GM12892 (cell line): ENCODE measurements around the gene CMIP.

ENCODE experiments used
- DNase-seq: peaks from one replicate; pipeline ENCODE4 v3.0.0; 2011; ENCODE audit not compliant: insufficient read length
- FAIRE-seq: peaks from 2 replicates; lab custom pipeline; 2011; peaks lifted over from hg19 to GRCh38; lab: Jason Lieb, UNC
- POLR2A ChIP-seq: IDR thresholded peaks from 2 replicates; pipeline ENCODE4 v1.6.1; 2011; ENCODE audit warnings: low read depth, low read length, control low read depth
- POLR2AphosphoS5 ChIP-seq: IDR thresholded peaks from 2 replicates; pipeline ENCODE4 v1.6.1; 2011; ENCODE audit warnings: low read depth, low read length, control low read depth
- TAF1 ChIP-seq: IDR thresholded peaks from 2 replicates; pipeline ENCODE4 v1.6.1; 2011; ENCODE audit warnings: low read depth, mild to moderate bottlenecking, control low read depth, low read length, borderline replicate concordance

CMIP gene

DNA sequence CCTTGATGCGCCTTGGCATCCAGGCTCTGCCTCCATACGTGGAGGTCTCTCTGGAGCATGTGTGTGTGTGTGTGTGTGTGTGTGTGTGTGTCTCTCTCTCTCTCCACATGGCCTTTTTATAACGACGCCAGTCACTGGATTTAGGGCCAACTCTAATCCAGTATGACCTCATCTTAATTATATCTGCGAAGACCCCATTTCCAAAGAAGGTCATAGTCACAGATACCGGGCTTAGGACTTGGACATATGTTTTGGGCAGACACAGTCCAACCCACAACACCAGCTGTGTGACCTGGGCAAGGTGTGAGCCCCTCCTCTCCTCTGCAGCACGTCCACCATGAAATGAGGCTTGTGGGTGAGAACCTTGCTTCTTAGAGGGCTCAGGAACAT lies 196.1 kb downstream of the CMIP start:
- DNase-seq = no peak
- no peak for TF ChIP-seq POLR2AphosphoS5
- TF ChIP-seq TAF1 = no peak
- no peak for TF ChIP-seq POLR2A
- no peak for FAIRE-seq

DNA sequence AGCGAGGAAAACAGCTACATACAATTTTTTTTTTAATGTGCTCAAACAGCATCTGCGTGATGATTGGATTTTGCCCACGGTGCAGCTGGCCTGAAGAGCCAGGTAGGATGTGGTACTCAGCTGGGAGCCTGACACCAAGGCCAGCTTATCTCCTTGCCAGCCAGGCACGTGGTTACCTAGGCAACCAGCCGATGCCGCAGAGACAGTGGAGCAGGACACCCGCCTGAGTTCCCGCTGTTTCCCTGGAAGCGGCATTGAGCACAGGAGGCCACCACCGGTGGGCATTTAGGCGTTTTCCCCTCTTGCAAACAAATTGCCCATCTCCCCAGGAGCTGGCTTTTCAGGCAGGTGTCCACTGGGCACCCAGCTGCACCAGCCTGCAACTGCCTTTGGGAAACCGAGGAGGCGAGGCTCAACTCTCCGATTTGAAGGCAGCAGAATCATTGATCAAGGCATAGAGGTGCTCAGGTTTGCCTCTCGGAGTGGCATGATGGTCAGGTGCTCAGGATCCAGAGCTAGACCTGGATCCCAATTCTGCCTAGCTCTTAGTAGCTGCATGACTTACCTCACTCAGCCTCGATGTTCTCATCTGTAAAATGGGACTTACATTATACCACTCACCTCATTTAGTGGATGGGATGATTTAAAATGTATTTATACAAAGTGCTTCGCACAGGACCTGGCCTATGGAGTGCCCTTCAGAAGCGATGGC lies 196.9 kb downstream of the CMIP start:
- DNase-seq = no peak
- no peak for FAIRE-seq
- TF ChIP-seq TAF1 (no peak), POLR2AphosphoS5 (no peak), POLR2A (no peak)

DNA sequence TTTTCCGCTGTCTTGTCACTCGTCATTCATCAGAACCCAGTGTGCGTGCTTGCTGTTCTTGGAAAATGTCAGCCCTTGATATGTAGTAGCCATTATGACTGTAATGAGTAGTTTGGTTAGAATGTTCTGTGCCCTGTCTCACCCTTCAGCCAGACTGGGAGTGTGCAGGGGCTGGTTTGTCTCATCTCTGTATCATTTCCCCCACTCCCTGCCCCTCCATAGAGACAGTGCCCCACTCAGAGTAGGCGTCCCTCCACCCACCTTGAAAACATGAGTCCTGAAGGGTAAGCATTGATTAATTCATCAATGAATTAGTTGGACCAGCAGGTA lies 197.5 kb downstream of the CMIP start:
- TF ChIP-seq POLR2A = no peak
- TF ChIP-seq TAF1 = no peak
- TF ChIP-seq POLR2AphosphoS5 = no peak
- FAIRE-seq (no peak), DNase-seq (no peak)

DNA sequence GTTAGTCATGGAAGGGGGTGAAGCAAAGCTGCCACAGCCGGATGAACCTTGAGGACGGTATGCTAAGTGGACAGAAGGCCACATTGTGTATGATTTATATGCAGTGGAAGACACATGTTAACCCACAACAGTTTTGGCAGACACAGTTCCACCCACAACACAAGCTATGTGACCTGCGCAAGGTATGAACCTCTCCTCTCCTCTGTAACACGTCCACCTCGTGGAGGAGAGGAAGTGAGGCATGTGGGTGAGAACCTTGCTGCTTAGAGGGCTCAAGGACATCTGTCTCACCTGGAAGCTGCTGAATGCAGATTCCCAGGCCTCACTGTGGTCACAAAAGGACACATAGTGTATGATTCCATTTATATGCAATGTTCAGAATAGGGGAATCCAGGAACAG lies 198.3 kb downstream of the CMIP start:
- FAIRE-seq (no peak), DNase-seq (no peak)
- TF ChIP-seq TAF1 (no peak), POLR2AphosphoS5 (no peak), POLR2A (no peak)

DNA sequence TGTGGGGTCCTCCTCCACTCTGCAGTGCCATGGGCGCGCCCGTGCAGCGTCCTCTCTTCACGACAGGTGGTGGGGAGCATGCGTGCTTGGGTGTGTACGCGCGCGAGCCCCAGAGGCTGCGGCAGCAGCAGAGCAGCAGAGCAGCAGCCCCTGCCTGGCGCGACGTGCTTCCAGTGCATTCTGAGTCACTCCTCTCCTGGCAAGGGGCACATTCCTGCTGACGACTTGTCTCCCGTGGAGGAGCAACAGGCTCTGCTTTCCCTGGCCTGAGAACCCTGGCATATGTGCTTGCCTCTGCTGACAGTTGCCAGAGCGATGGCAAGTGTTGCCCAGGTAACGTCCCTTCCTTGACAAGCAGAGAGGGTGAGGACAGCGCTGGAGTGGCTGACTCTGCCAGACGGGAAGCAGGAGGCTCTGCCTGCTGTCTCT lies 200.7 kb downstream of the CMIP start:
- DNase-seq = no peak
- TF ChIP-seq POLR2AphosphoS5 = no peak
- no peak for TF ChIP-seq TAF1
- no peak for TF ChIP-seq POLR2A
- no peak for FAIRE-seq

DNA sequence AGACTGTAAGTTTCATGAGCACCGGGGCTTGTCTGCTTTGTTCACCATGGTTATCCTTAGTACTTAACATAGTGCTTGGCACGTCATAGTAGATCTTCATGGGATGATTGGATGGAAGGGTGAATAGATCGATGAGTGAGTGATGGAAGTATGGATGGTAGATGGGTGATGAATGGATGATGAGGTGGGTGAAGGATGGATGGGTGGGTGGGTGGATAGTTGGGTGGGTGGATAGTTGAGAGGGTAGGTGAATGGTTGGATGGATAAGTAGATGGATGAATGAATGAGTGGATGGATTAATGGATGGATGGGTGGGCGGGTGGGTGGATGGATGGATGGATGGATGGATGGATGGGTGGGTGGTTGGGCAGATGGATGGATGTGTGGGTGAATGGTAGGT lies 201.3 kb downstream of the CMIP start:
- no peak for DNase-seq
- FAIRE-seq = no peak
- TF ChIP-seq TAF1 (no peak), POLR2AphosphoS5 (no peak), POLR2A (no peak)

DNA sequence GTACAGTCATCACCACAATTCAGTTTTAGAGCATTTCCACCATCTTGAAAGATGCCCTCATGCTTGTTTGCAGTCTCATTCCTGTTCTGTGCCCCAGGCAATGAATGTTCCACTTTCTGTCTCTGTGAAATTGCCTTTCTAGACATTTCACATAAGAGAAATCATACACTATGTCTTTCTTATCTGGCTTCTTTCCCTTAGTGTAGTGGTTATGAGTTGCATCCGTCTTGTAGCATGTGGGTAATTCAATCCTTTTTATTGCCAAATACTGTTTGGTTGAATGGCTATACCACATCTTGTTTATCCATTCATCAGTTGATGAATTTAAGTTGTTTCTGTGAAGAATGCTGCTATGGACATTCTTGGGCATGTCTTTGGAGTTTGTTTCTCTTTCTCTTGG lies 202.0 kb downstream of the CMIP start:
- FAIRE-seq = no peak
- TF ChIP-seq POLR2A = no peak
- TF ChIP-seq POLR2AphosphoS5 = no peak
- no peak for TF ChIP-seq TAF1
- DNase-seq = no peak

DNA sequence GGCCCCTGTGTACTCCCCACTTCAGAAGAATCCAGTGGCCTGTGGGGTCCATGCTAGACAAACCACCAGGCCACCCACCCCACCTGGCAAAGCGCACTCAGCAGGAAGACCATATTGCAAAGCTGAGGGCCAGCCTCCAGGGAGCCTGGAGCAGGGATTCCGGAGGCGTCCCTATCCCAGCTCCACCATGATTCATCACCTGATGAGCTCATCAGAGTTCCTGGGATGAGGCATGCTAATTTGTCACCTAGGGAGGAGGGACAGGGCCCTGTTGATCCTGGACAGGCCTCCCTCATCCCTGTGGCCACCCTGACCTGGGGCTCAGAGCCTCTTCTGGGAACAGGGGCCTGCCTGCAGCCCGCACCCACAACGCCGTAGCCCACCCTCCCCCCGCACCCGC lies 202.9 kb downstream of the CMIP start:
- FAIRE-seq = no peak
- no peak for DNase-seq
- TF ChIP-seq TAF1 = no peak
- no peak for TF ChIP-seq POLR2A
- no peak for TF ChIP-seq POLR2AphosphoS5

DNA sequence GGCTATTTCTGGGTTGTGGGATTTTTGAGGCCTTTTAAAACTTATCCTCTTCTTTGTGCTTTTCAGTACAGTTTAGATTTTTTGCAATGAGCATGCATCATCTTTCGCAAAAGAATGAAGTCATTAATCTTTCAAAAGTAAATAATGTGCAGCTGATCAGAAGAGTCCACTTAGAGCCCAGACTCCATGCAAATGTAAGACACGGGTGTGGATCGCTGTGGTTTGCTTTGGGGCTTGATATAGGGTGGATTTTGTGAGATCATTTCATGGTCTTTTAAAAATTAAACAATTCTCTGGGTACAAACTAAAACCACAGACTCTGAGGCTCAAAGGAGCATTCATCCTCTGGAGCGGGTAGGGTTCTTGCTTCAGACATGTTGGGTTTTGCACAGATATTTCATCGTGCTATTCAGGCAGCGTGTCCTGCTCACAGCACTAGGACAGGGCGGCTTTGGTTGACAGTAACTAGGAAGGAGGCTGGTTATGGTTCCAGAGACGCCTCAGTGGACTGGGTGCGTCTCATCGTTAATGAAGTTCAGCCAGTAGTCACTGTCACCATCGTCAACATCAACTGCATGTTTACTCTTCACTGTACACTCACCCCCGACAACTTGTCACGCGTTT lies 205.1 kb downstream of the CMIP start:
- FAIRE-seq = no peak
- TF ChIP-seq POLR2AphosphoS5 (no peak), TAF1 (no peak), POLR2A (no peak)
- no peak for DNase-seq

DNA sequence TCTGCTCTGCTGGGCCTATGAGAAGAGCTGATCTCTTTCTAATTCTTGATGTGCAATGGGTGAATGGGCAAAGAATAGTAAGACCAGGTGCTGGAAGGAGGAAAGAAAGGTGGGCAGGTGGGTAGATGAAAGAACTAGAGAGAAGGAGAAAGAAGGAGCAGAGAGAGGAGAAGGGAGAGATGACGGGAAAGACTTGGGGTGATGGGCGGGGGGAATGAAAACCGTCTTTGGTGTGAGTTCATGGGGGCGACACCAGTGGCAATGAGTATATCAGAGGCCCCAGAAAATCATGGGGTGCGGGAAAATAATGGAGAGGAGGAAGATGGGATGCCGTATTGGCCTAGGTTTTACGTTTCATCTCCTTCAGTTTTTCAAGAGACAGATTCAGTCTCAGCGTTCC lies 205.7 kb downstream of the CMIP start:
- no peak for TF ChIP-seq POLR2A
- no peak for TF ChIP-seq POLR2AphosphoS5
- TF ChIP-seq TAF1 = no peak
- no peak for DNase-seq
- no peak for FAIRE-seq

DNA sequence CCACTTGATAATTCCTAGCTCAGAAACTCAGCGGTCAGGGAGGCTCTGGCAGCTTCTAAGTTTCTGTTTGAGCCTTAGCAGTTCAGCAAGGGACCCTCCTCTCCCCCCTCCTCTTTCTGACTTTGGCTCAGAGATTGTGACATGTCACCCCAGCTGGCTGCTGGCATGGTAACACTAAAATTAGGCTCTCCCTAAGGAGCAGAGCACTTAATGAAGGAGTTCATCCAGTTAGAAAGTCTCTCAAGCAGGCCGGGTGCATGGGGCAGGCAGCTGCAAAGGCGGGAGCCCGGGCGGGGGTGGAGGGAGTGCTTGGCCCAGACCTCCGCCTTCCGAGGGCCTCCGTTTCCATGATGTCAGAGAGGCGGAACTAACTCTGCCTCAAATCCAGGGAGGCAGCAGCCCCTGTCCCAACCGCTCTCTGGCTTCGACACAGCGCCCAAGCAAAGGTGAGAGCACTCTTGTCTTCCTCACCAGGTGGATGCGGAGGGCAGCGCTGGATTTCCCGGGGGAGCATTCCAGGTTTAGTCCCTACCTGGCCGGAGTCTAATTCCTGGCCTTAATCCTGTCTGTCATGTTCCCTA lies 206.5 kb downstream of the CMIP start:
- no peak for FAIRE-seq
- no peak for DNase-seq
- no peak for TF ChIP-seq POLR2AphosphoS5
- TF ChIP-seq POLR2A = no peak
- TF ChIP-seq TAF1 = no peak
